Activated CD4-positive, alpha-beta T cell treated with anti-CD3 and anti-CD28 coated beads for 4 hours (primary cell): ENCODE results near the gene PMP22.

Experiments used
- DNase-seq, 2 donors: peaks; one replicate each; pipeline ENCODE4 v3.0.0-alpha.2; 2020

Gene PMP22

DNA sequence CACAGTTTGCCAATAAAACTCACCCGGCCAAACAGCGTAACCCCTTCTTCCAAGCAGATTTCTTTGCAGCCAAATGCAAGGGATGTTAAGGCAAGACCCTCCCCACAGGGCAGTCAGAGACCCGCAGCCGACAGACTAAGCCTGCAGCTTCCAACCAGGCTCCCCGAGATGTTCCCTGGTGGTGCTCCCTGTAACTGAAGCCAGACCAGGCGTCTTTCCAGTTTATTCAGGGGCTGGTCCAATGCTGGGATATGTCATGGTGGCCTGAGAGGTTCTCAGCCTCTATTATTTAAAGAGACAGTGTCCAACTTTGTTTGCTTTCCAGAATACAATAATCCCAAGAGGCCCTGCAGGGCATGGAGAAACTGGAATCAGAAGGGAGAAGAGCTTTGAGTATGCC is at the start of gene PMP22:
TSS of gene PMP22 (minus strand) at position 196 of the 400 bp plus-strand sequence. CDS start 4,599 bp downstream, outside the sequence.
- DNase-seq, result no peak

GRCh38 chr17:15311996-15312395 is 46.9 kb upstream of the PMP22 start:
- DNase-seq, result no peak

DNA sequence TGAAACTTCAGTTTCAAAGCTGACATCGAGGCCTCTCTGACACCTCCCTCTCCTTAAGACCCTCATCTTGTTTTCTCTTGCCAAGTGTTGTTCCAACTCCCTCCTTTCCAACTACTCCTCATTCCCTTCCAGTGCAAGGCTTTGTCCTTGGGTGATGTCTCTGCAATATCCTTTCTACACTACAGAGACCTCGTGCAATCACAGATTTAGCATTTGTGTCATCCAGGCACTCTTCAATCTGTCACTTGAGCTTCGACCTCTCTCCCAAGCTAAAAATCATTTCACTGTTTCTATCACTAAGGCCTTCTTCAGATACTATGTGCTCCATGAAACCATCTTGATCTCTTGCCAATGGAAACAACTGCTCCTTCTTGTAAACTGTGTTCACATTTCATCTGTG is 44.7 kb upstream of the PMP22 start:
- DNase-seq, result no peak

DNA sequence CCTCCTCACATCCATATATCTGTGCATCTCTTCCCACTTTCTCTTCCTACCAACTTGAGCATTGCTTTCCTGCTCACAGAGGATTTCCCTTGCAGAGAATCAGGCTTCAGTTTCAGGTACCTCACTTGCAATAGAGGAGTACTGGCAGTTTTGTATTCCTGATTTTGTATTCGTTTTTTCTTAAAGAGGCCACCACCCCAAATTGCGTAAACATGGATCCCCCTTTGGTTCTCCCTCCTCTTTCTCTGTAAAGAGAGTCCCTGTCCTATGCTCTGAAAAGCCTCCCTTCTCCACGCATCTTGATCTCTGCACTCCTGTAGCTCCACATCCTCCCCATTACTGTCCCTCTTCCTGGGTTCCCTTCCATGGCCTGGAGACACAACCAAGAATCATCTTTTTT is 44.1 kb upstream of the PMP22 start:
- DNase-seq, result no peak

- DNase-seq, result no peak
Observed at GRCh38 chr17:15308758-15309157, 43.6 kb upstream of the PMP22 start.

GRCh38 chr17:15307710-15308111 is 42.6 kb upstream of the PMP22 start:
- DNase-seq, result no peak

DNA sequence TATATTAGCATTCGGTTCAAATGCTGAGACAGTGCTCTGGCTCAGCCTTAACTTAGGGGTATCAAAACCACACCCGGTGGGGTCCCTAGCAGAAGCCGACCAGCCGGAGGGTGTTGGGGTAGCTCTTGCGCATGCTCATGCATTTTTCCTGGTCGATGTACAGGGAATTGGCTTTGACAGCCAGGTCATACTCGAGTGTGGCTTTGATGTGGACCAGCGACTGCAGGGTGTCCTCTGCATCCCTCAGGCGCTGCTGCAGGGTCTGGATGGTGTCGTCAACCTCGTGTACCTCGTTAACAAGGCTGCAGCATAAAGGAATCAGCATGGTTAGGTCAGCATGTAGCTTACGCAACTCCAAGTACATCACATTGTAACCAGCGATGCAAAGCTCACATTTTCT is 38.7 kb upstream of the PMP22 start:
- DNase-seq, result no peak

DNA sequence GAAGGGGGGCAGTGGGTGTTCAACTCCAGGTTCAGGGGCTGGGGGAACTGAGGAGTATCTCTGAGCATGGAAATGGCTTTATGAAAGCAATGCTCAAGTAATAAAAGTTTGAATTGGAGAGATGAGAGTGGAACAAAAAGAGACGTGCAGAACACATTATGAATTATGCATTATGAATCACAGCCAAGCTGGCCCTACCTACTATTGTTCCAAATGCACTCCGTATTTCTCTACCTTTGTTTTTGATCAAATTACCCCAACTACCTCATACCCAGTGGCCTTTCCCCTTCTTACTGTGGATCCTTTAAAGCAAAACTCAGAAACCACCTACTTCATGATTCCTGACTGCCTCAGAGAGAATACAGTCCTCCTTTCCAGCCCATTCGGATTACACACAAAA is 38.1 kb upstream of the PMP22 start:
- DNase-seq, result no peak

GRCh38 chr17:15301845-15302244 is 36.7 kb upstream of the PMP22 start:
- DNase-seq, result no peak

DNA sequence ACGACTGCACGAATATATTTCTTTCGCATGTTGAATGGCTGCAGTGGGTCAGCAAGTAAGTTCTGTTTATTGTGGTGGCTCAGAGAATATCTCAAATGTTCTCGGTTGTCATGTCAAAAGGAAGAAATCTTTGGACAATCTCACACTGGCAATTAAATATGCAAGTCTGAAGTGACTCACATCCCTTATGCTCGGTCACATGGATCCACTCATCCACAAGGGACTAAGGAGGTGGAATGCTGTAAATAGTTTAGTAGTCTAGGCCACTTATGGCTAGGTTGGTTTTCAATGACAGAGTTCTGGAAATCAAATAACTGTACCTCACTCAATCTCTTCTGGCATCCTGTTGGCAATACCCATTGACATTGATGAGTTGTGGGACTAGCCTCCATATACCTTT is 33.0 kb upstream of the PMP22 start:
- no peak for DNase-seq

DNA sequence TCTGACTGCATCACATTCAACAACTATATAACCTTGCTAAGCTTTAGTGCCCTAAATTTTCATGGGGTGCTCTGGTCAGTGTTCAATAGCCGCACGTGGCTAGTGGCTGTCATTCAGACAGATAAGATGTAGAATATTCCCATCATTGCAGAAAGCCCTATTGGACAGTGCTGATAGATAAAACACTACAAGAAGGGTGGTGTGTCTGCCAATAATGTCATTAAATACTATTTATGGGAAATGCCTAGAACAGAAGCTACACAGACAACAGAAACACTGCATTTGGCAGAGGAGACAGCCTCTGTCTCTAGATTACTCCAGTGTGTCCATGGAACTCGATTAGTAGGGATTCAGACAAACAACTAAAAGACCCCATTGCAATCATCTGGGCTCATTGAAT is 28.4 kb upstream of the PMP22 start:
- no peak for DNase-seq

- no peak for DNase-seq
Observed at GRCh38 chr17:15291674-15292361, 26.7 kb upstream of the PMP22 start.

GRCh38 chr17:15290605-15291004 is 25.5 kb upstream of the PMP22 start:
- DNase-seq, result no peak

- no peak for DNase-seq
Observed at GRCh38 chr17:15289285-15290183, 24.4 kb upstream of the PMP22 start.

GRCh38 chr17:15288859-15289258 is 23.7 kb upstream of the PMP22 start:
- DNase-seq, result no peak

- DNase-seq, result no peak
Observed at GRCh38 chr17:15287538-15288267, 22.6 kb upstream of the PMP22 start.

DNA sequence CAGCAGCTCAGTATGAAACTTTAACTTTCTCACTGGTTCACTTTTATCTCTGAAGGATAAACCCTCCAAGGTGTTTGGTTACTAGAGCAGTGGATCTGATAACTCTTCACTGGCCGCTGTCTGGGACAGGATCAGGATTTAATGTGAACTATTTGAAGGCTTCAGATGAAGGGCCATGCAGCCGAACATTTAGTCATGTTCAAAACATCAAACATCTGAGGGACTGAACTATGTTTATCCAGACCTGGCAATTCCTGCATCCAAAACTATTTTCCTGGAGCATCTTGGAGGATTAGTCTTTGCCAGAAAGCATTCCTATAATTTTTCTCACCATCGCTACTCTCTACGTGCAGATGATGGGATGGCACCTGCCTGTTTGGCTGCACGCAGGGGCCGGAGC is 20.3 kb upstream of the PMP22 start:
- DNase-seq, result no peak

DNA sequence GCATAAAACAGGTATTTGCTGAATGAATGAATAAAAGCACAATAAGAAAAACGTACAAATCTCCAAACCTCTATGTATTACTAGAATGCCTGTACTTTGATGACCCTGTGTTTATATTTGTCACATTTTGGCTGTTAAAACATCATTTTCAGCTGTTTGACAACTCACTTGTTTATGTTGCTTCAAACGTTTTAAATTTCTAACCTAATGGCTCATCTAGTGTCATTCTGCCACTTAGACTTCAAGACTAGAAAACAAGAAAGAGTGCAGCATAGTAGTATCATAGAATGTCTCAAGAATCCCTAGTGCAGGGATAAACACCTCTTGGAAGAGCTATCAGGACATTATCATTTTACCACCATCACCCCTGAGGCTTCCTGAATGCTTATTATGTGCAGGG is 19.4 kb upstream of the PMP22 start:
- no peak for DNase-seq

DNA sequence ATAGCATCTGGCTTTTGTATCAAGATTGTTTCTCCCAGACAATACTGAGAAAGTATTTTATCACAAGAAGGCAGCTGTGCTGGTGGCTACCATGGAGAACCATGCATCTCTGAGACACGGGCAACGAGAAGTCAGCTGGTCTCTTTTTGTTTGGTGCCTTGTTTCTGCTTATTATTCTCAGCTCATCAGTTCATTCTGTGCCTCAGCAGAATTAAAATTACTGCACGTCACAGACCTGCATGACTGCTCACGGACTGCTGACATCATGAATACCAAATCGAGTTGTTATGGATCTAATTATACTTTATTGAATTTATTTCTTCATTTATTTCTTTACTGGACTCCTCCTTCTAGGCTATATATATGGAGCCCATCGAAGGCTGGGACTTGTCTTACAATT is 19.0 kb upstream of the PMP22 start:
- DNase-seq, result no peak

- no peak for DNase-seq
Observed at GRCh38 chr17:15281909-15282308, 16.8 kb upstream of the PMP22 start.

GRCh38 chr17:15278924-15279477 is 13.9 kb upstream of the PMP22 start:
- no peak for DNase-seq

DNA sequence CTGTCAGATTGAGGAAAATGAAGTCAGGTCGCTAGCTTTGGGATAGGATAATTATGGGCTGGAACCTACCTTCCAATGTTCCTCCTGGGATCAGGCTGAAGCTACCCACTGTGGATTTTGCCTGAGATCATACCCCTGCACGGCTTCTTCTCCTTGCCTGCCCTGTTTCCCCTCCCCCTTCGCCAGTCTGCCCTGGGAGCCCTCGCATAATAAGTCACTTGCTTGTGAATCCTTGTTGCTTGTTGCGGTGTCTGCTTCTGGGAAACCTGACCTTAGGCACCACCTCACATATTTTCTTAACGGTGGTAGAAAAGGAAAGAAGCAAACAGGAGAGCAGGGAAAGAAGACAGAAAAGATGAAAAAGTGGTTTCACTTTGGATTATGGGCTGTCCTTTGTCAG is 13.3 kb upstream of the PMP22 start:
- DNase-seq, result no peak

- no peak for DNase-seq
Observed at GRCh38 chr17:15274017-15274416, 8.9 kb upstream of the PMP22 start.
